ENCODE results near the gene ERN1. TPM values are rescaled to one million over a fixed set of nuclear protein-coding genes. Genes with fewer than 3 reads are reported as not detected.

The ERN1 gene
- total and polyA plus RNA-seq, 2 of the 13 experiments (the other 11 are each of a cell fraction or from before 2014, with no cell fraction given), result 6.0 to 12.7 TPM

GRCh38 chr17:64080174-64080618, 49.7 kb downstream of the ERN1 start (continued):
- 0 out of 2 replicates have a peak, but pooled peaks have one; percentile 59 for TF ChIP-seq HMGXB3 (CRISPR knock-in tag; IDR thresholded peaks at IDR 0.05; ENCODE audit: borderline replicate concordance)
- no peak for TF ChIP-seq E2F1 (CRISPR knock-in tag; IDR thresholded peaks at IDR 0.05)
- no peak for TF ChIP-seq TEAD2 (CRISPR knock-in tag; IDR thresholded peaks at IDR 0.05)
- TF ChIP-seq PAXIP1 (CRISPR knock-in tag; conservative IDR thresholded peaks at IDR 0.05), result peak; percentile 89
- peak; percentile 47; the same call in 1 of the 2 replicates for TF ChIP-seq GFI1 (CRISPR knock-in tag; IDR thresholded peaks at IDR 0.05; ENCODE audit: borderline replicate concordance)
- TF ChIP-seq ZNF598 (CRISPR knock-in tag; IDR thresholded peaks at IDR 0.05; ENCODE audit: borderline replicate concordance), result no peak
- TF ChIP-seq ZBTB21 (CRISPR knock-in tag; IDR thresholded peaks at IDR 0.05), result 0 out of 2 replicates have a peak, but pooled peaks have one; percentile 18
- no peak for TF ChIP-seq ZBTB7A (CRISPR knock-in tag; IDR thresholded peaks at IDR 0.05)
- no peak for TF ChIP-seq ZNF766 (CRISPR knock-in tag; IDR thresholded peaks at IDR 0.05; ENCODE audit: borderline replicate concordance)
- no peak for TF ChIP-seq ZFP36 (IDR thresholded peaks at IDR 0.05; ENCODE audit: borderline replicate concordance, low read depth, low read length, partially characterized antibody)
- TF ChIP-seq ELF1 (CRISPR knock-in tag; IDR thresholded peaks at IDR 0.05), result no peak; the same call in 1 of the 2 replicates
- TF ChIP-seq ZNF569 (CRISPR knock-in tag; IDR thresholded peaks at IDR 0.05; ENCODE audit: borderline replicate concordance), result no peak
- TF ChIP-seq MTERF4 (CRISPR knock-in tag; IDR thresholded peaks at IDR 0.05), result no peak
- no peak for TF ChIP-seq SP2 (CRISPR knock-in tag; IDR thresholded peaks at IDR 0.05)
- TF ChIP-seq TGIF2 (CRISPR knock-in tag; IDR thresholded peaks at IDR 0.05), result peak; percentile 62; the same call in 1 of the 2 replicates
- 0 out of 2 replicates have a peak, but pooled peaks have one; percentile 55 for TF ChIP-seq SMAD3 (CRISPR knock-in tag; IDR thresholded peaks at IDR 0.05)
- no peak for TF ChIP-seq NCOA5 (CRISPR knock-in tag; IDR thresholded peaks at IDR 0.05)
- peak; percentile 57; the same call in 1 of the 2 replicates for TF ChIP-seq ZNF878 (CRISPR knock-in tag; IDR thresholded peaks at IDR 0.05)
- TF ChIP-seq TCF12 (IDR thresholded peaks at IDR 0.05), result no peak
- TF ChIP-seq TCF12 (CRISPR knock-in tag; IDR thresholded peaks at IDR 0.05), result peak; percentile 56; the same call in 1 of the 2 replicates
- no peak for TF ChIP-seq ZNF207 (IDR thresholded peaks at IDR 0.05; ENCODE audit: borderline replicate concordance)
- TF ChIP-seq ZKSCAN5 (CRISPR knock-in tag; IDR thresholded peaks at IDR 0.05), result no peak

Measured in HepG2 (cell line).